GM18858 (cell line): ENCODE data around the gene RNU2-63P.
"Not testable (repeated sequence)": the region's sequence is repeated elsewhere in the genome, so short reads cannot be mapped to it uniquely, and the experiment has no call there.

Source experiments
- ATAC-seq: cut with Tn5 transposase; IDR thresholded peaks from one replicate; pipeline ENCODE4 v1.9.1; 2021; ENCODE audit not compliant: unreplicated experiment

RNU2-63P gene

GRCh38 chr2:88032070-88032702 lies 15.8 kb upstream of the RNU2-63P start:
- ATAC-seq, result no peak

- no peak for ATAC-seq
These were observed 12.6 kb upstream of the RNU2-63P start for GRCh38 chr2:88028931-88029330.

- ATAC-seq, result no peak
These were observed 11.5 kb upstream of the RNU2-63P start for GRCh38 chr2:88027697-88028389.

GRCh38 chr2:88024509-88024908 lies 8.2 kb upstream of the RNU2-63P start:
- no peak for ATAC-seq

GRCh38 chr2:88022669-88022921 lies 6.2 kb upstream of the RNU2-63P start:
- ATAC-seq, result no peak

GRCh38 chr2:88019985-88020384 lies 3.6 kb upstream of the RNU2-63P start:
- ATAC-seq, result no peak

GRCh38 chr2:88018909-88019308 lies 2.6 kb upstream of the RNU2-63P start:
- ATAC-seq, result no peak

GRCh38 chr2:88018077-88018805 lies 1.9 kb upstream of the RNU2-63P start:
- ATAC-seq, result not testable (repeated sequence)

- not testable (repeated sequence) for ATAC-seq
These were observed 1.4 kb upstream of the RNU2-63P start for GRCh38 chr2:88017780-88018038.

GRCh38 chr2:88016960-88017779 lies 823 bp upstream of the RNU2-63P start:
- ATAC-seq, result peak; percentile 36

GRCh38 chr2:88011011-88011410 lies 5.3 kb downstream of the RNU2-63P start:
- no peak for ATAC-seq

GRCh38 chr2:88010136-88010535 lies 6.2 kb downstream of the RNU2-63P start:
- ATAC-seq, result no peak

GRCh38 chr2:88006912-88007439 lies 9.4 kb downstream of the RNU2-63P start:
- no peak for ATAC-seq

GRCh38 chr2:88005776-88006175 lies 10.6 kb downstream of the RNU2-63P start:
- no peak for ATAC-seq

- no peak for ATAC-seq
These were observed 13.1 kb downstream of the RNU2-63P start for GRCh38 chr2:88003074-88003755.

- ATAC-seq, result no peak
These were observed 14.0 kb downstream of the RNU2-63P start for GRCh38 chr2:88002359-88002707.

GRCh38 chr2:88000474-88000873 lies 15.9 kb downstream of the RNU2-63P start:
- ATAC-seq, result not testable (repeated sequence)

GRCh38 chr2:87996570-87996969 lies 19.8 kb downstream of the RNU2-63P start:
- ATAC-seq, result no peak

GRCh38 chr2:87995756-87996155 lies 20.6 kb downstream of the RNU2-63P start:
- no peak for ATAC-seq

- ATAC-seq, result not testable (repeated sequence)
These were observed 22.0 kb downstream of the RNU2-63P start for GRCh38 chr2:87994304-87994850.

- ATAC-seq, result not testable (repeated sequence)
These were observed 23.8 kb downstream of the RNU2-63P start for GRCh38 chr2:87992569-87992968.
